HCT116 (cell line): ENCODE measurements around the gene TPMT. TPM values are rescaled to one million over a fixed set of nuclear protein-coding genes. Genes with fewer than 3 reads are reported as not detected.

Source experiments
- ATAC-seq: fragments of 200-7000 bp; cut with Tn5 transposase; 2 replicates; pipeline ENCODE4 v1.9.1; 2020; ENCODE audit warnings: mild to moderate bottlenecking, moderate library complexity
- BruUV-seq: library from RNA; stranded (reverse); fragments of 400-500 nt; replicated peaks from 2 replicates; lab custom pipeline; 2021; lab: Mats Ljungman, UMichigan
- CTCF ChIA-PET: fragments of 300-600 bp; sonication (Branson Sonifier 250); formaldehyde crosslinking; loops from one replicate; lab custom pipeline; 2021; ENCODE audit warnings: antibody characterized with exemption; lab: Charles Lee
- POLR2A ChIA-PET: fragments of 300-600, 350-600 bp; sonication (Branson Sonifier 250); formaldehyde crosslinking; loops from one replicate; lab custom pipeline; 2021; ENCODE audit warnings: antibody characterized with exemption; lab: Charles Lee
- RAD21 ChIA-PET, 2 experiments: fragments of 300-600 bp; sonication (Branson Sonifier 250); formaldehyde crosslinking; loops; one replicate each; lab custom pipeline; 2023; ENCODE audit warnings: low total read pairs in 2 of 2; ENCODE audit not compliant: uncharacterized antibody in 2 of 2, unreplicated experiment in 2 of 2, low non-redundant PET in 1 of 2; lab: Charles Lee
- DNase-seq: peaks from one replicate; pipeline ENCODE4 v3.0.0-alpha.2; 2010; ENCODE audit warnings: low read depth, low spot score
- H2AFZ ChIP-seq: fragments of 200-600 bp; shearing (Covaris generic), sonication (generic); 2 replicates; pipeline ENCODE4 v1.6.1; 2017; ENCODE audit warnings: low read depth, mixed run types, mixed read lengths, antibody characterized with exemption, low read length; ENCODE audit not compliant: poor library complexity, severe bottlenecking
- H3K27ac ChIP-seq: 2 replicates; pipeline ENCODE4 v1.5.1; 2012; ENCODE audit warnings: low read depth, low read length
- H3K27me3 ChIP-seq: fragments of 200-600 bp; sonication (generic); 2 replicates; pipeline ENCODE4 v1.6.1; 2016; ENCODE audit warnings: mixed run types, low read length, mixed read lengths; ENCODE audit not compliant: insufficient read depth
- H3K36me3 ChIP-seq, 2 experiments: fragments of 200-500 bp in 1 of 2; fragments of 200-600 bp in 1 of 2; sonication (Bioruptor generic) in 1 of 2; sonication (generic) in 1 of 2; 2 replicates each; pipeline versions ENCODE4 v1.5.1 to v1.6.1; 2014 to 2016; ENCODE audit warnings: low read length in 2 of 2, inconsistent platforms in 1 of 2, mixed read lengths in 1 of 2, mixed run types in 1 of 2; ENCODE audit not compliant: insufficient read depth in 2 of 2, control insufficient read depth in 1 of 2
- H3K4me1 ChIP-seq, 2 experiments: fragments of 200-600 bp in 1 of 2; sonication (generic) in 1 of 2; 2 replicates each; pipeline versions ENCODE4 v1.5.1 to v1.6.1; 2012 to 2017; ENCODE audit warnings: low read length in 2 of 2, inconsistent platforms in 1 of 2, mild to moderate bottlenecking in 1 of 2, mixed read lengths in 1 of 2, mixed run types in 1 of 2, moderate library complexity in 1 of 2; ENCODE audit not compliant: insufficient read depth in 2 of 2, control insufficient read depth in 1 of 2
- H3K4me2 ChIP-seq: fragments of 200-600 bp; sonication (generic); 2 replicates; pipeline ENCODE4 v1.6.1; 2017; ENCODE audit warnings: mixed run types, low read length, mixed read lengths
- H3K4me3 ChIP-seq, 2 experiments: fragments of 200-600 bp in 1 of 2; sonication (generic) in 1 of 2; replicated peaks in 1 of 2; 2 replicates each; pipeline ENCODE4 v1.5.1; 2011 to 2016; ENCODE audit warnings: low read length in 2 of 2, control low read depth in 1 of 2, low read depth in 1 of 2, mild to moderate bottlenecking in 1 of 2, mixed read lengths in 1 of 2, mixed run types in 1 of 2
- H3K79me2 ChIP-seq: fragments of 200-600 bp; sonication (generic); 2 replicates; pipeline ENCODE4 v1.6.1; 2017; ENCODE audit warnings: mild to moderate bottlenecking, mixed run types, low read length, moderate library complexity, mixed read lengths; ENCODE audit not compliant: insufficient read depth
- H3K9ac ChIP-seq: fragments of 200-600 bp; sonication (generic); 2 replicates; pipeline ENCODE4 v1.6.1; 2016; ENCODE audit warnings: low read length, mixed read lengths
- H3K9me2 ChIP-seq: fragments of 200-600 bp; sonication (generic), shearing (Covaris generic); 2 replicates; pipeline ENCODE4 v1.6.1; 2017; ENCODE audit warnings: mixed run types, mild to moderate bottlenecking, moderate library complexity; ENCODE audit not compliant: insufficient read depth
- H3K9me3 ChIP-seq, 2 experiments: fragments of 200-500 bp in 1 of 2; fragments of 200-600 bp in 1 of 2; sonication (Bioruptor generic) in 1 of 2; sonication (generic) in 1 of 2; 2 replicates each; pipeline ENCODE4 v1.6.1; 2014 to 2017; ENCODE audit warnings: low read length in 2 of 2, mixed read lengths in 2 of 2, inconsistent platforms in 1 of 2, low read depth in 1 of 2, mild to moderate bottlenecking in 1 of 2, mixed run types in 1 of 2, moderate library complexity in 1 of 2; ENCODE audit not compliant: control insufficient read depth in 1 of 2, insufficient read depth in 1 of 2
- H4K20me1 ChIP-seq: fragments of 200-600 bp; sonication (generic), shearing (Covaris generic); 2 replicates; pipeline ENCODE4 v1.6.1; 2017; ENCODE audit warnings: mixed run types, mild to moderate bottlenecking, moderate library complexity; ENCODE audit not compliant: insufficient read depth
- ATF3 ChIP-seq: IDR thresholded peaks from 2 replicates; pipeline ENCODE4 v1.6.1; 2012
- CBX3 ChIP-seq: IDR thresholded peaks from 2 replicates; pipeline ENCODE4 v1.6.1; 2012; ENCODE audit warnings: low read depth
- CEBPB ChIP-seq: IDR thresholded peaks from 2 replicates; pipeline ENCODE4 v1.6.1; 2012; ENCODE audit warnings: low read depth
- EGR1 ChIP-seq: IDR thresholded peaks from 2 replicates; pipeline ENCODE4 v1.6.1; 2012; ENCODE audit warnings: low read depth
- ELF1 ChIP-seq: IDR thresholded peaks from 2 replicates; pipeline ENCODE4 v1.6.1; 2012; ENCODE audit warnings: low read depth, borderline replicate concordance
- FOSL1 ChIP-seq: IDR thresholded peaks from 2 replicates; pipeline ENCODE4 v1.6.1; 2012; ENCODE audit warnings: low read depth
- POLR2AphosphoS5 ChIP-seq: IDR thresholded peaks from 2 replicates; pipeline ENCODE4 v1.6.1; 2011; ENCODE audit warnings: mild to moderate bottlenecking, low read depth, low read length, moderate library complexity
- SIN3A ChIP-seq: IDR thresholded peaks from 2 replicates; pipeline ENCODE4 v1.6.1; 2012; ENCODE audit warnings: low read depth
- YY1 ChIP-seq: IDR thresholded peaks from 2 replicates; pipeline ENCODE4 v1.6.1; 2011; ENCODE audit warnings: low read length, low read depth, moderate library complexity, mild to moderate bottlenecking; ENCODE audit not compliant: insufficient replicate concordance; ENCODE audit errors: extremely low read depth
- ZBTB33 ChIP-seq: IDR thresholded peaks from 2 replicates; pipeline ENCODE4 v1.6.1; 2011; ENCODE audit warnings: mild to moderate bottlenecking, low read length, moderate library complexity; ENCODE audit not compliant: insufficient replicate concordance; ENCODE audit errors: extremely low read depth
- ZFX ChIP-seq: fragments of 450-650 bp; IDR thresholded peaks from 2 replicates; pipeline ENCODE4 v1.6.1; 2017
- ZNF274 ChIP-seq: fragments of 200-500 bp; sonication (Bioruptor generic); IDR thresholded peaks from 2 replicates; pipeline ENCODE4 v1.6.1; 2014; ENCODE audit warnings: mild to moderate bottlenecking, low read depth, low read length, inconsistent platforms
- intact Hi-C: fragments of 100-400 bp; cut with micrococcal nuclease; formaldehyde crosslinking; loops from 2 replicates; pipeline ENCODE4 v1.10.0; 2022
- total RNA-seq: library from RNA; stranded (reverse); gene quantifications from one replicate; pipeline ENCODE4 v1.2.1, GENCODE V29; 2021; ENCODE audit not compliant: unreplicated experiment

The TPMT gene
- total RNA-seq, 1 experiment from 2014 or later, result 10.1 TPM

- Histone ChIP-seq H3K9me2 (no peaks in the 10 kb centered on the region), H3K27ac (no peak overlapping the region), H3K9ac (no peak overlapping the region), H2AFZ (no peak overlapping the region), H3K4me2 (no peak overlapping the region), H3K79me2 (no peaks in the 10 kb centered on the region), H3K4me1 (peaks cover 0 to 4% of the 10 kb centered on the region in 2 experiments; a peak in 1 of 4 replicates), H3K27me3 (no peaks in the 10 kb centered on the region), H4K20me1 (no peaks in the 10 kb centered on the region), H3K4me3 (no peak overlapping the region), H3K36me3 (no peaks in the 10 kb centered on the region), H3K9me3 (0 out of 4 replicates have a peak, but pooled peaks cover 3% of the 10 kb centered on the region in 2 experiments)
- RAD21 ChIA-PET, result no interaction called here
- DNase-seq (no peak), ATAC-seq (no peak)
- no TSS peak for BruUV-seq
- TF ChIP-seq ATF3 (no peak), SIN3A (no peak), ELF1 (no peak), FOSL1 (no peak), ZBTB33 (no peak), CBX3 (no peak), ZNF274 (no peak), ZFX (no peak), CEBPB (no peak), POLR2AphosphoS5 (no peak), YY1 (no peak), EGR1 (no peak)
- POLR2A ChIA-PET, result no interaction called here
- intact Hi-C loops, result no loop called here
- CTCF ChIA-PET, result no interaction called here
These were observed 47.8 kb downstream of the TPMT start for GRCh38 chr6:18107061-18107460.
